HepG2 (cell line): ENCODE data around the gene NBEAL2.

Experiments
- ATF2 ChIP-seq: sonication (generic); formaldehyde crosslinking; IDR thresholded peaks from 2 replicates; pipeline ENCODE4 v1.4.0; 2020; ENCODE audit warnings: missing genetic modification reagents
- CTCF ChIP-seq: sonication (generic); formaldehyde crosslinking; IDR thresholded peaks from 2 replicates; pipeline ENCODE4 v1.5.0; 2020; ENCODE audit warnings: mild to moderate bottlenecking, missing genetic modification reagents, moderate library complexity
- DPF2 ChIP-seq: sonication (generic); formaldehyde crosslinking; IDR thresholded peaks from 2 replicates; pipeline ENCODE4 v1.4.0; 2020; ENCODE audit warnings: mild to moderate bottlenecking, low read depth, missing genetic modification reagents, borderline replicate concordance
- IRF9 ChIP-seq: sonication (generic); formaldehyde crosslinking; IDR thresholded peaks from 2 replicates; pipeline ENCODE4 v1.8.0; 2022; ENCODE audit warnings: missing genetic modification reagents, mild to moderate bottlenecking, borderline replicate concordance
- JUNB ChIP-seq: sonication (generic); formaldehyde crosslinking; IDR thresholded peaks from 2 replicates; pipeline ENCODE4 v1.8.0; 2022; ENCODE audit warnings: missing genetic modification reagents, mild to moderate bottlenecking, borderline replicate concordance
- KDM4B ChIP-seq: sonication (generic); formaldehyde crosslinking; IDR thresholded peaks from 2 replicates; pipeline ENCODE4 v1.4.0; 2020; ENCODE audit warnings: missing genetic modification reagents
- MXI1 ChIP-seq: IDR thresholded peaks from 3 replicates; pipeline ENCODE4 v1.6.1; 2012; ENCODE audit warnings: low read depth, low read length, inconsistent platforms, borderline replicate concordance
- RAD21 ChIP-seq: fragments of 450-650 bp; formaldehyde crosslinking; IDR thresholded peaks from 2 replicates; pipeline ENCODE4 v1.5.0; 2020; ENCODE audit warnings: mild to moderate bottlenecking
- SIN3A ChIP-seq: IDR thresholded peaks from 2 replicates; pipeline ENCODE4 v1.6.1; 2011; ENCODE audit warnings: low read depth, mild to moderate bottlenecking, control low read depth, low read length, borderline replicate concordance
- TP53 ChIP-seq: sonication (generic); formaldehyde crosslinking; conservative IDR thresholded peaks from 2 replicates; pipeline ENCODE4 v1.4.0; 2020; ENCODE audit warnings: missing genetic modification reagents
- ZFP91 ChIP-seq: sonication (generic); formaldehyde crosslinking; IDR thresholded peaks from 2 replicates; pipeline ENCODE4 v1.9.0; 2022; ENCODE audit warnings: missing genetic modification reagents, mild to moderate bottlenecking, borderline replicate concordance
- ZNF280D ChIP-seq: sonication (generic); formaldehyde crosslinking; IDR thresholded peaks from 2 replicates; pipeline ENCODE4 v1.5.1; 2020; ENCODE audit warnings: mild to moderate bottlenecking, missing genetic modification reagents
- ZNF639 ChIP-seq: conservative IDR thresholded peaks from 2 replicates; pipeline ENCODE4 v1.6.1; 2018; ENCODE audit warnings: missing genetic modification reagents

GRCh38 chr3:46996689-46997452 is 17.4 kb downstream of the NBEAL2 start:
- TF ChIP-seq MXI1 (no peak), ATF2 (CRISPR knock-in tag) (no peak), CTCF (CRISPR knock-in tag) (no peak), SIN3A (no peak), JUNB (CRISPR knock-in tag) (no peak), DPF2 (CRISPR knock-in tag) (no peak), KDM4B (CRISPR knock-in tag) (no peak), ZNF280D (CRISPR knock-in tag) (no peak), RAD21 (no peak), ZFP91 (CRISPR knock-in tag) (no peak), ZNF639 (CRISPR knock-in tag) (no peak), TP53 (no peak), IRF9 (CRISPR knock-in tag) (no peak)
